Neural crest cell (in vitro differentiated cells): ENCODE data around the gene FOXRED1. TPM values are rescaled to one million over a fixed set of nuclear protein-coding genes. Genes with fewer than 3 reads are reported as not detected.
A peak's percentile ranks its signal among the peaks of the same experiment; 100 is the strongest.

Source experiments
- DNase-seq: peaks from one replicate; pipeline ENCODE4 v3.0.0; 2021; ENCODE audit warnings: low read depth, mixed read lengths, low spot score
- H3K27ac Mint-ChIP-seq: one replicate; pipeline ENCODE4 v1.8.0; 2021; ENCODE audit warnings: mild to moderate bottlenecking, mixed read lengths; ENCODE audit not compliant: unreplicated experiment
- H3K27me3 Mint-ChIP-seq: 2 replicates; pipeline ENCODE4 v1.8.0; 2021; ENCODE audit warnings: low read depth, mild to moderate bottlenecking, mixed read lengths
- H3K36me3 Mint-ChIP-seq: 2 replicates; pipeline ENCODE4 v1.8.0; 2021; ENCODE audit warnings: low read depth, mild to moderate bottlenecking, mixed read lengths
- H3K4me1 Mint-ChIP-seq: 2 replicates; pipeline ENCODE4 v1.8.0; 2021; ENCODE audit warnings: mixed read lengths
- H3K4me3 Mint-ChIP-seq: one replicate; pipeline ENCODE4 v1.8.0; 2021; ENCODE audit warnings: mild to moderate bottlenecking, mixed read lengths
- H3K9me3 Mint-ChIP-seq: 2 replicates; pipeline ENCODE4 v1.8.0; 2021; ENCODE audit warnings: mixed read lengths
- CTCF ChIP-seq: fragments of 200-600 bp; sonication (generic); conservative IDR thresholded peaks from 2 replicates; pipeline ENCODE4 v1.5.0; 2021; ENCODE audit warnings: antibody characterized with exemption, mild to moderate bottlenecking
- total RNA-seq: library from RNA; stranded (reverse); gene quantifications from 2 replicates; pipeline ENCODE4 v1.2.1, GENCODE V29; 2021

FOXRED1 gene
- total RNA-seq, 1 donor from 2014 or later = 55.0 TPM

GRCh38 chr11:126312961-126313360, 44.0 kb downstream of the FOXRED1 start:
- H3K36me3 Mint-ChIP-seq = peaks cover 19% of the 10 kb centered on the region
- TF ChIP-seq CTCF = no peak
- DNase-seq = no peak
- no peaks in the 10 kb centered on the region for H3K9me3 Mint-ChIP-seq
- no peak overlapping the region for H3K27ac Mint-ChIP-seq
- H3K4me3 Mint-ChIP-seq = no peak overlapping the region
- no peaks in the 10 kb centered on the region for H3K27me3 Mint-ChIP-seq
- peaks cover 33% of the 10 kb centered on the region for H3K4me1 Mint-ChIP-seq

GRCh38 chr11:126313826-126314225, 44.9 kb downstream of the FOXRED1 start:
- TF ChIP-seq CTCF = no peak
- peaks cover 36% of the 10 kb centered on the region for H3K4me1 Mint-ChIP-seq
- no peaks in the 10 kb centered on the region for H3K9me3 Mint-ChIP-seq
- no peak for DNase-seq
- peaks cover 19% of the 10 kb centered on the region for H3K36me3 Mint-ChIP-seq
- H3K27me3 Mint-ChIP-seq = no peaks in the 10 kb centered on the region
- no peak overlapping the region for H3K27ac Mint-ChIP-seq
- H3K4me3 Mint-ChIP-seq = no peak overlapping the region

GRCh38 chr11:126317432-126317755, 48.4 kb downstream of the FOXRED1 start:
- Mint-ChIP-seq H3K36me3 (peaks cover 16% of the 10 kb centered on the region), H3K27ac (peak overlapping the region; percentile 29), H3K4me1 (peaks cover 27% of the 10 kb centered on the region), H3K4me3 (no peak overlapping the region), H3K27me3 (no peaks in the 10 kb centered on the region), H3K9me3 (no peaks in the 10 kb centered on the region)
- TF ChIP-seq CTCF = no peak
- no peak for DNase-seq

DNA sequence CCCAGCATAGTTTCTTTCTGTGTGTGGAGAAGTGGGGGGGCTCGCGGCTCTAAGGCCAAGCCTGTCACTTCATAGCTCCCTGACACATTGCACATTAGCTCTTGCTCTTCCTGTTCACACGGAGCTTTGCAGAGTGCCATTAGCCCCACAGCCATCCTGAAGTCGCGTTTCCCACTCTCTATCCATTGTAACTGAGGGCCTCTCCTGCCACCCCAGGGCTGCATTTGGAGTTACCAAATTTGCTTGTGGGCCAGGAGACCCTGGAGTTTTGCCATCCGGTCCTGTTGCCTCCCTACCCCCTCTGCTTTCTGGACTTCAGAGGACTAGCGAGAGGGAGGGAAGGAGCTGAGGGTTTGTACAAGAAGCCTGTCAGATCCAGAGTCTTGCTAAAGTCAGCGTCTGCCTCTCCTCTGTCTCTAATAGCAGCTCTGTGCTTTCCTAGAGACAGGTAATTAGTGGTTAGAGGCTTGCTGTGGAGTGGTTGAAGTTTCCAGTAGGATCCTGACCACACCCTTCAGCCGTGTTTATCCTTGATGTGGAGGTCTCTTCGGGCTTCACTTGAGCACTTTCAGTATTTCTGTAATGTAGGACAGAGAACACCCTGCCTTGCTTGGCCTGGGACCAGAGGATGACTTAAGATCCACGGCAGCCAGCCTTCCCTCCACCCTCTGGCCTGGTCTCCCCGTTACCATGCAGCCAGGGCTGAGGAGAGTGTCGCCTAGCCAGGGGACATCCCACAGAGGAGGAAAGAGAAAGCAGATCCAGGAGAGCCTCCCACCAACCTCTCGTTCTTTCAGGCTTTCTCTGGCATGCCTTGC, 49.0 kb downstream of the FOXRED1 start:
- H3K4me3 Mint-ChIP-seq = no peak overlapping the region
- H3K4me1 Mint-ChIP-seq = peaks cover 27% of the 10 kb centered on the region
- no peaks in the 10 kb centered on the region for H3K9me3 Mint-ChIP-seq
- no peak for TF ChIP-seq CTCF
- H3K27me3 Mint-ChIP-seq = no peaks in the 10 kb centered on the region
- peaks cover 16% of the 10 kb centered on the region for H3K36me3 Mint-ChIP-seq
- no peak for DNase-seq
- peak overlapping the region; percentile 29 for H3K27ac Mint-ChIP-seq

GRCh38 chr11:126318574-126319373, 49.8 kb downstream of the FOXRED1 start:
- Mint-ChIP-seq H3K27me3 (no peaks in the 10 kb centered on the region), H3K4me3 (peak overlapping the region; percentile 1), H3K27ac (peak overlapping the region; percentile 29), H3K4me1 (peaks cover 27% of the 10 kb centered on the region), H3K36me3 (peaks cover 16% of the 10 kb centered on the region), H3K9me3 (no peaks in the 10 kb centered on the region)
- no peak for DNase-seq
- TF ChIP-seq CTCF = no peak
